Nucleus accumbens (tissue), 56 donors: ENCODE data around the gene CST2.
"Not testable (repeated sequence)": the region's sequence is repeated elsewhere in the genome, so short reads cannot be mapped to it uniquely, and the experiment has no call there.

Experiments
- DNase-seq, 56 donors: peaks; one replicate each; lab custom pipeline; 2025; lab: John Stamatoyannopoulos, UW

Gene CST2, protein sequence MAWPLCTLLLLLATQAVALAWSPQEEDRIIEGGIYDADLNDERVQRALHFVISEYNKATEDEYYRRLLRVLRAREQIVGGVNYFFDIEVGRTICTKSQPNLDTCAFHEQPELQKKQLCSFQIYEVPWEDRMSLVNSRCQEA

DNA sequence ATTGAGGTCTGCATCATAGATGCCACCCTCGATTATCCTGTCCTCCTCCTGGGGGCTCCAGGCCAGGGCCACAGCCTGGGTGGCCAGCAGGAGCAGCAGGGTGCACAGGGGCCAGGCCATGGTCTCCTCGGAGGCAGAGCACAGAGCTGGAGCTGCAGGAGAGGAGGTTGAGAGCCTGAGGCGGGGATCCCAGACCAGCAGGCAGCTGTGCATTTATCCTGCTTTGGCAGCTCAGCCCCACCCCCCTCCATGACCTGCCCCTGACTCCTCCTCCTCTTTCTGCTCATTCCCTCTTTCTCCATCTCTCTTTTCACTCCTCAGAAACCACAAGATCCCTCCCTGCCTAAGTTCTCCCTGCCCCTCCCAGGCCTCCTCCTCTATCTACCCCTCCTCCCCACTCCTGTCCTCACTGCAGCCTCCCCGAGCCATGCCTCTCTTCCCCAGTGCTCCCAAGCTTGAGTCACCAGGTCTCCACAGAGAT lies at the start of gene CST2:
CST2 (minus strand) TSS at position 189 of the 481 bp plus-strand sequence; CDS start at position 120, 69 bp downstream.
- no peak for DNase-seq

DNA sequence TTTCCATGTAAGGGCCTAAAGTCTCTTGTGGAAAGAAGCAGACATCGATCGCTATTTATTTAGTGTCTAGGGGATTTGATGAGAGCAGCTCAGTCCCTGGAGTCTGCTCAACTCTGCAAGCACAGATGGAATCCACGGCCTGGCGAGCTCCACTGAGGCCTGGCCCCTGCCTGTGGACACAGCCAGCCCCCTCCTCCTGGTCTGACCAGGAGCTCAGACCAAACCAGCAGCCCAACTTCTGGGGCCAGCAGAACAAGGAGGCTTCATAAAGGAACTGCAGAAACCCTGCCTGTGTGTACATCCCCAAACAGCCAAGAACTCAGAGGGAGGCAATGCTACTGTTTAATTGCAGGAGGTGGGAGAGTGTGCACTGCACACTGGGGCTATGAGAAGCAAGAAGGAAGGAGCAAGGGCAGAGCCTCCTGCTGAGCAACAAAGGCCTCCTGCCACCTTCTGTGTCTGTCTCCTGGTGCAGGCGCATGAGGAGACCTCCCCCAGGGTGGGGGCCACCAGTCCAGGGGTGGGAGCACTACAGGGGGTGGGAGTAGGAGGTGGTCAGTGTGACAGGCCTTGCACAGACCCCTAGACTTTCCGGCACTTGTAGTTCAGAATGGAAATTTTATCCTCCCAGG lies 49.2 kb upstream of the CST2 start:
- DNase-seq, result no peak

DNA sequence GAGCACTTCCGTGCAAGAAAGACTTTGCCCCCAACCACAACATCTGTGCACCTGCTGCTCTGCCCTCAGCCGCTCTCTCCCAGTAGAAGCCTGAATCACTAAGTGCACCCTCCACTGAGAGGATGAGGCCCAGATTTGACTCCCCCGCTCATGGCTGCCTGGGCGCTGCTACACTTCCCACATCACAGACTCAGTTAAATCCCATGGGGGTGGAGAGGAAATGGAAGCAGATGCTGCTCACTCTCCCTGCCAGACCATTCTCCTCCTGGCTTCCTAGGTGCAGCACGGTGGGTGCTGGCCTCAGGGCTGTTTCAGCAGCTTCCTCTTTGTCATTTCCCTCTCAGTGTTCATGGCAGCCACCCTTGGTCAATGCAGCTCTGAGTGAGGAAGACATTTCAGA lies 48.2 kb upstream of the CST2 start:
- DNase-seq, result peak in 1 of 56 donors; percentile 16

GRCh38 chr20:23873370-23874015 lies 47.0 kb upstream of the CST2 start:
- no peak for DNase-seq

DNA sequence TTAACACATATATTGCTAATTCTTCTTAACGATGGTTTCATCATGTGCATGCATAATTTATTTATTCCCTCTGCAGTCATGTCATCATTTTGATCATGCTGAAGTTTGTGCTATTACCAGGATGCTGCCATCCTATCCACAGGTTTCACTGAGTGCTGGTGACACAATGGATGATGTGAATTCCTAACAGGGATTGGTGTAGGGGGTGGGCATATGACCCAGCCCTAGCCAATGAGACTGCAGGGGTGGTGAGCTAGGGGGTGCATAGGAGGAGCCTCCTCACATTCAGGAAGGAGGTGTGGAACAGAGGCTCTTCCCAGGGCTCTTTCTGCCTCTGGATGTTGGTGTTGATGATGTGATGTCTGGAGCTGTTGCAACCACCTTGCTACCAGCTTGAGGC lies 45.5 kb upstream of the CST2 start:
- DNase-seq, result no peak

DNA sequence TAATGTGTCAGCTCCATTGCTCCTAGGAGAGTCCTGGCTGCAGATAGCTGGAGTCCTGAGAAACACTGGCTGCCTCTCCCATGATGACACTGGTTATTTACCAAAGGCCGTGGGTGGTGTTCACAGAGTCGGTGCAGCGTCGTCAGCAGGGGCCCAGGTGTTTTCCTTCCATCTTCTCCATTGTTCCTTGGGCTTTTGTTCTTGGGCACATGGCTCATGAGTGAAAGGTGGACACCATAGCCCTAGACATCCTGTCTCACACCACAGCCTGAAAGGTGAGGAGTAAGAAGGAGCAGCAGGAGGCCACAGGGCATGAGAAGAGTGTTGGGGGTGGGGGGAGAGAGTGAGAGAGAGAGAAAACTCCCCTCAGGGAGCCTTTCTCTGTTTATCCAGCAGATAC lies 43.9 kb upstream of the CST2 start:
- no peak for DNase-seq

DNA sequence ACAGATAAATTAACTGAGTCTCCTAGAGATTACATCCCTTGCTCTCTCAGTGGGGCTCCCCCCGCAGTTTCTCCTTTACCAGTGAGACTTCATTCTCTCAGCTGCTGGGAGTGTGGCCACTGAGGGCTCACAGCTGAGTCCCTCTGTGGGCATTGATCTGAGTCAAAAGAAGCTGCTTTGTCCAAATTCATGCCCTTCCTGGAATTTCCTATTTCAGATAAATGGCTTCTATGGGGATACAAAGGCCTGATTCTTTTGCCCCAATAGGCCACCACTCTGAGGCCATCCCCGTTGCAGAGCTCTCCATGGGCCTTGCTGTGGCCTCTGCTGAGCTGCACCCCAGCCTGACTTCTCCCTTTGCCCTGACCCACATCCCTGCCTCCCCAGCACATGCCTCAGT lies 43.0 kb upstream of the CST2 start:
- DNase-seq, result peak in 4 of 56 donors; percentile 6 to 19 (median 13)

- no peak for DNase-seq
Observed at GRCh38 chr20:23868321-23868720, 41.8 kb upstream of the CST2 start.

GRCh38 chr20:23867152-23867776 lies 40.7 kb upstream of the CST2 start:
- DNase-seq, result no peak

DNA sequence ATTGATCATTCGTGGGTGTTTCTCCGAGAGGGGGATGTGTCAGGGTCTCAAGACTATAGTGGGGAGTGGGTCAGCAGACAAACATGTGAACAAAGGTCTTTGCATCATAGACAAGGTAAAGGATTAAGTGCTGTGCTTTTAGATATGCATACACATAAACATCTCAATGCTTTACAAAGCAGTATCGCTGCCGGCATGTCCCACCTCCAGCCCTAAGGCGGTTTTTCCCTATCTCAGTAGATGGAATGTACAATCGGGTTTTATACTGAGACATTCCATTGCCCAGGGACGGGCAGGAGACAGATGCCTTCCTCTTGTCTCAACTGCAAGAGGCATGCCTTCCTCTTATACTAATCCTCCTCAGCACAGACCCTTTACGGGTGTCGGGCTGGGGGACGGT lies 34.2 kb upstream of the CST2 start:
- DNase-seq, result not testable (repeated sequence)

DNA sequence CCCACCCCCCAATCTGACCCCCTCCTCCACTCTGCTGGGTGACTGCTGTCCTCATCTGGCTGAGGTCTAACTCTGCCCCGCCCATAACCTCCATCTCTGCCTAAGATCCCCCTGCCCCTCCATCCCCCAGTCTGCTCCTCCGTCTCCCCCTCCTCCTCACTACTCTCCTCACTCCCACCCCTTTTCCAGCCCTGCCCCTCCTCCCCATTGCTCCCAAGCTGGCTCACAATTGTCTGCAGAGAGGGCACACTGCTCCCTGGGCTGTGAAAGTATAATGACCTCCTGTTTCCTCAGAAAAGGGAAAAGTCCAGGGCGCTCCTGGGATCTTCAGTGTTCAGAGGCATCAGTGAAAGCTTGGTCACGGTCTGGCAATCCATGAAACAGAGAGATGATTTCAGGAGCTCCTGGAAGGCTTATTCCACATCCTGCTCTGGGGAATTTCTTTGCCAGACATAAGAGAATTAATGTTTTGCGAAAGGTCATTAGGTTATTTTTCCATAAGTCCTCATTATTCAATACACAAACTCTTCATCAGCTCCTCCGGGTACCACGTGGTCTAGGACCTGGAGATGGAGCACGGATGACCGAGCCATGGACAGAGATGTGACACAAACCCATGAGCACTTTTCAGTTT lies 31.6 kb upstream of the CST2 start:
- no peak for DNase-seq

DNA sequence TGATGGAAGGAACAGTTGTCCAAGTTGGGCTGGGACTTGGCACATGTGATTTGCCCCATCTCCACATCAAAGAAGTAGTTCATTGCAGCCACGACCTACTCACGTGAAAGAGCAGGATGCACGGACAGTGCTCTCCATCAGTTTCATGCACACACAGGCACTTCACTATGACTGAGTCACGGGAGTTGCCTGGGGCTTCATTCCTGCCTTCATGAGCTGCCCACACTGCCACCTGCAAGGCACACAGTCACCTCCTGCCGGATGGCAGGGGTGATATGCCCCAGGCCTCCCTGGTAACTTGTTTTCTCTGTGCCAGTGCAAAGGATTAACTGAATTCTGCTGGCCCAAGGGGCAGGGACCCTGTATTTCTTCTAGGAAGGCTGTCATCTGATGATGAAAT lies 30.2 kb upstream of the CST2 start:
- no peak for DNase-seq

- no peak for DNase-seq
Observed at GRCh38 chr20:23856226-23856625, 29.7 kb upstream of the CST2 start.

GRCh38 chr20:23841693-23842092 lies 15.2 kb upstream of the CST2 start:
- no peak for DNase-seq

GRCh38 chr20:23835716-23836115 lies 9.2 kb upstream of the CST2 start:
- DNase-seq, result no peak

DNA sequence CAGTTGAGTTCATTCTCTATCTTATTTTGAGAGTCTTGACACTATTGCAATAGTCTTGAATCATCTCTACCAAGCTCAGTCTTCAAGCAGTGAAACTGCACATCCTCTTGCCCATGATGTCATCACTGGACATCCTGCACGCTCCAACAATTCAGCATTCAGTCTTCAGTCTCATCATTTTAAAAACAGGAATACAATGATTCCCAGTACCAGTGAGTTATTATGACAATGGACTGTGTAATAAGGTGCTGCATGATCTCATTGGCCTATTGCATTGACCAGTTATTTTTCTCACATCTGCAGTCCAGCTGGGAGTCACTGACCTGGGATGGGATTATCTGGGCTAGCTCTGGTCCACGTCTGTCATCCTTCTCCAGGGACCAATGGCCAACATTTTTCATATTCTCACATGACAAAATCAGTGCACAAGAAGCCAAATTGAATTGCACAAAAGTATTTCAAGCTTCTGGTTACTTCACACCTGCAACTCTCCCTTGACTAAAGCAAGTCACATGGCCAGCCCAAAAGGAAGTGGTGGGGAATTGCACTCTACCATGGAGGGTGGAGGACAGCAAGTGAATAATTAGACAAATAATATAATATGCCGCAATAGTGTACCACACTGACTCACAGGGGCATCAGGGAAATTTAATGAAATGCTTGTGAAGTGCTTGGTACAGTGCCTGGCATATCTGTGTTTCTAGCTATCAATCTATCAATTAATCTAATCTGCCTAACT lies 6.4 kb upstream of the CST2 start:
- no peak for DNase-seq

DNA sequence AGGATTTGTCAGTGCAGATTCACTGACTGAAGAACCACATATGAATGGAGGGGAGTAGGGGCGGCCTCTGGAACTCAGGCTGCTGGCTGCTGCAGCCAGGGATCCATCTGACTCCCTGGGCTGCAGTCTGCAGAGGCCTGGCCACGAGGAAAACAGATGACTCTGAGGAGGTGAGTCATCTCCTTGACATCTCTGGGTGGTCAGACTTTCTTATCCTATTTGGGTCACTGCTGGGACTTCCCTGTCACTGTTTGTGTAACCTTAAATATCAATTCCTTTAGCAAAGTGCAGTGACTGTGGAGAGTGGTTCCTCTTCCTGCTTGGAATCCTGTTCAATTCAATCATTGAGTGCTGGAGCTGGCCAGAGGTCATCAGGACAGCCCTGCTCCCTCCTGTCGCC lies 5.4 kb upstream of the CST2 start:
- DNase-seq, result not testable (repeated sequence)

GRCh38 chr20:23823621-23824324 lies 2.8 kb downstream of the CST2 start:
- peak in 17 of 56 donors; percentile 1 to 40 (median 17) for DNase-seq

GRCh38 chr20:23823111-23823510 lies 3.4 kb downstream of the CST2 start:
- DNase-seq, result no peak

DNA sequence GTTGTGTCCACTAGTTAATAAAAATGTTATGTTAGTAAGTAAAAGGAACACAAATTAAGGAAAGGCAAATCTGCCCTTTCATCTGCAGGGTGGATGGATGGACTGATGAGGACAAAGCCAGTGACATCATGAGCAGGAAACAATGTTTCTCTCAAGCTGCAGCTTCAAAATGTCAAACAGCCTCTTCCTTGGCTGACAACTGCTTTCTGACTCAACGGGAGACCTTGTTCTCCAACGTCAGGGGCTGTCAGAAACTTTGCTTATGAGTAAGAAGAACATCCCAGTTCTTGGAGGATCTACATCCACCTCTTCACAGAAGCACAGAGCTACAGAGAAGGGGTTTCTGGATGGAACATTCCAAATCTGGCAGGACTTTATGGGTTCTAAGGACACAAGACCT lies 6.0 kb downstream of the CST2 start:
- no peak for DNase-seq
